GM21360 (cell line): Measurements from ENCODE around the gene P2RY1.
"Not testable (repeated sequence)": the region's sequence is repeated elsewhere in the genome, so short reads cannot be mapped to it uniquely, and the experiment has no call there.

Experiments
- ATAC-seq: cut with Tn5 transposase; IDR thresholded peaks from one replicate; pipeline ENCODE4 v1.9.1; 2021; ENCODE audit warnings: mild to moderate bottlenecking, moderate library complexity; ENCODE audit not compliant: unreplicated experiment

Gene P2RY1

DNA sequence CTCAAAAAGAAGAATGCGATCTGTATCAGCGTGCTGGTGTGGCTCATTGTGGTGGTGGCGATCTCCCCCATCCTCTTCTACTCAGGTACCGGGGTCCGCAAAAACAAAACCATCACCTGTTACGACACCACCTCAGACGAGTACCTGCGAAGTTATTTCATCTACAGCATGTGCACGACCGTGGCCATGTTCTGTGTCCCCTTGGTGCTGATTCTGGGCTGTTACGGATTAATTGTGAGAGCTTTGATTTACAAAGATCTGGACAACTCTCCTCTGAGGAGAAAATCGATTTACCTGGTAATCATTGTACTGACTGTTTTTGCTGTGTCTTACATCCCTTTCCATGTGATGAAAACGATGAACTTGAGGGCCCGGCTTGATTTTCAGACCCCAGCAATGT, 1.3 kb downstream of the P2RY1 start:
- no peak for ATAC-seq

DNA sequence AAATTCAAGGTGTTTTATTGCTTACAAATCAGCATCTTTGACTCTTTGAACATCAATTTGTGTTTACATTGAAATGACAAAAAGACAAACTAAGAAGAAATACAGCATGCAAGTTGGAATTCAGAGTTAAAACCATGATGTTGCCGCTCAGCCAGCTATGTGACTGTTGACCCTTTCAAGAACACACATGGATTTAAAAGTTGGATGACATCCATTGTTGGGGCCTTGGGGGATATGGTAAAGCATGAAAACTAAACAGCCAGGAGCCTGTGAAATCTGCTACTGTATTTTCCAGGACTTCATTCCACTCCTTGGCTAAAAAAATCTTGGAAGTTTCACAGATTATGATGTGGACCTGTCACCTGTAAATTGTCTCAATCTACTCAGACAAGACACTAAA, 4.6 kb downstream of the P2RY1 start:
- ATAC-seq = no peak

DNA sequence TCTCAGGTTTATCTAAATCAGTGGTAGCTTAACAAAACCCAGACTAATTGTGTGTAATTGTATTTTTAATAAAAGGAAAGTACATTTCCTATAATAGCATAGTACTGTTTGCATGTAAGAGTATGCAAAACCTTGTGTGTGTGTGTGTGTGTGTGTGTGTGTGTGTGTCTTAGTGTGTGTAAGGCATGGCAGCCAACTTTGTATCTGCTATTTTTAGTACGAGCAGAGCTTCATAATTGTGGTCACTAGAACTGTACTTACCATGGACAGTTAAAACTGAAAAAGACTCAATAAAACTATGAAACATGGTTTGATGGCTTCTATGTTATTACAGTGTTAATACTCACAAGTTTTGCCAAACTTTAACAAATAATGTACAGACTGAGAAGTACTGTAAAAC, 6.2 kb downstream of the P2RY1 start:
- no peak for ATAC-seq

DNA sequence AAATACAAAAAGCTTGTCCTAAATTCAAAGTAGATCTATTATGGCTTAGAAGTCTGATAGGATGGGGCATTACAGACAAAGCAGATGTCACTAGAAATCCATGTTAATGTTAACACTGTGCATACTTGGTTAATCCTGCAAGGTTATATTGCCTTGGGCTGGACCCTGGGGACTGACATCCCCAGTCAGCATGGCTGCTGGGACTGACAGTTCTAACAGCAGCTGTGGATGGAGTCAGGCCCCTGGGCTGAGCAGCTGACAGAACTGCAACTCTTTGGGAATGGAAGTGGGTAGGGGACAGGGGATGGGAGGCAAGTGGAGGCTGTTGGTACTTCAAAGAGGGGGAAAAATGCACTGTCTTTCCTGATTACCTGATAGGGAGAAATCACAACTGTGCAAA, 7.5 kb downstream of the P2RY1 start:
- ATAC-seq = no peak

DNA sequence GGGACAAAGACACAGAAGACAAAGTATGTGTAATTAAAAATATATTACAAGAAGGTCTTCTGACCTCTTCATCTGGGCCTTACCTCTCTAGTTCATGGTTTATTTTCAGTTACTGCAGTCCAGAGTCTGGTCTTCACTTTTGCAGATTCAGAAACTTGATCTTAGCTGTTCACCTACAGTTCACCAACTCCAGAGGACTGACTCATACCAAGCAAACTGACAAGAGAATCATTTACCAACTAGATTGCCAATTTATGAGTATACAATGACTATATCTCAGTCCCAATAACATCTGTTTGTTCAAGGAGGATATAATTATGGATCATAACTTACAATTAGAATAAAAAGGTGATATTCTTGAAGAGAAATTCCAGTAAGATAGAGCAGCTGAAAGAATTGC, 9.0 kb downstream of the P2RY1 start:
- ATAC-seq = no peak

DNA sequence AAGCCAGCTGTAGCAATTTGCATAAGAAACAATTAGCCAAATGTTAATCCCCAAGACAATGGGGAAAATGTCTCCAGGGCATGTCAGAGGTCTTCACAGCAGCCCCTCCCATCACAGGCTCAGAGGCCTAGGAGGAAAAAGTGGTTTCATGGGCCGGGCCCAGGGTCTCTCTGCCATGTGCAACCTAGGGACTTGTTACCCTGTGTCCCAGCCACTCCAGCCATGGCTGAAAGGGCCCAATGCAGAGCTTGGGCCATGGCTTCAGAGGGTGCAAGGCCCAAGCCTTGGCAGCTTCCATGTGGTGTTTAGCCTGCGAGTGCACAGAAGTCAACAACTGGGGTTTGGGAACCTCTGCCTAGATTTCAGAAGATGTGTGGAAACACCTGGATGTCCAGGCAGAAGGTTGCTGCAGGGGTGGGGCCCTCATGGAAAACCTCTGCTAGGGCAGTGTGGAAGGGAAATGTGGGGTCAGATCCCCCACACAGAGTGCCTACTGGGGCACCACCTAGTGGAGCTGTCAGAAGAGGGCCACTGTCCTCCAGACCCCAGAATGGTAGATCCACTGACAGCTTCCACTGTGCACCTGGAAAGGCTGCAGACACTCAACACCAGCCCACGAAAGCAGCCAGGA, 11.8 kb downstream of the P2RY1 start:
- ATAC-seq = not testable (repeated sequence)

DNA sequence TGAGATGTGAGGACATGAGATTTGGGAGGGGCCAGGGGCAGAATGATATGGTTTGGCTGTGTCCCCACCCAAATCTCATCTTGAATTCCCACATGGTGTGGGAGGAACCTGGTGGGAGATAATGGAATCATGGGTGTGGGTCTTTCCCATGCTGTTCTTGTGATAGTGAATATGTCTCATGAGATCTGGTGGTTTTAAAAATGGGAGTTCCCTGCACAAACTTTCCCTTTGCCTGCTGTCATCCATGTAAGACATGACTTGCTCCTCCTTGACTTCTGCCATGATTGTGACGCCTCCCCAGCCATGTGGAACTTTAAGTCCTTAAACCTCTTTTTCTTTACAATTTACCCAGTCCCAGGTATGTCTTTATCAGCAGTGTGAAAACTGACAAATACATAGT, 12.7 kb downstream of the P2RY1 start:
- not testable (repeated sequence) for ATAC-seq

DNA sequence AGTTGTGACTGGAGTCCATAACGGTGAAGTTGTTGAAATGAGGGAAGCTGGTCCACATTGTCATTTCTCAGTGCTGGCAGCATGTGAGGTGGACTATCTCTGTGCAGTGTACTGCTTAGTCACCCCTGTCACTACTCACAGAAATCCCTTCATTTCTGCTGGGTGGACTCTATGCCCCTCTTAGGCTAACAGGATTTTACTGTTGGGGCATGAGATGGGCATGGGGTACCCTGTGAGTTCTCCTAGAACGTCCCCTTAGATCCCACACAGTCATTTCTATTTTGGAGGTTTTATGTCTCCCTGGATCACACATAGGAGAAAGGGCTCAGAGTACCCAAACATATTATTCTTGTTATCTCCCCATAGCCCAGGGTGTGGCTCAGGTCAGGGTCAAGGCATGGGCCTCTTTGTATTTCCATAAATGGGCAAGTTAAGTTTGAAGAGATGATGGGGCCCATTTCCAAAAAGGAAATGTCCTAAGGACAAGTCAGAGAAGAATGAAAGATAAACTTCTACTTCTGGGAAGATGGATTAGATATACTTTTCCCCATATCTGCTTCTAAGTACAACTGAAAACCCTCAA, 15.2 kb downstream of the P2RY1 start:
- no peak for ATAC-seq

DNA sequence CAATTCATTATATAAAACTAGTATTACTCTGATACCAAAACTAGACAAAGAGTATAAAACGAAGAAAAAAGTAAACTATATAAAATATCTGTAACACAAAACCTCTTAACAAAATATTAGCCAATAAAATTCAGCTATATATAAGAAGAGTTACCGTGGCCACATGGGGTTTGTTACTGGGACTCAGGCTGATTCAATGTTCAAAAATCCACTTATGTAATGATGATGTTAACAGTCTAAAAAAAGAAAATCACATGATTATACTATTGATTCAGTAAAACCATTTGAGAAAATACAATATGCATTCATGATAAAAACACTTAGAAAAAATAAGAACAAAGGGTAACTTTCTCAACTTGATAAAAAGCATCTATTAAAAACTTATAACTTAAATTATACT, 18.3 kb downstream of the P2RY1 start:
- ATAC-seq = no peak

DNA sequence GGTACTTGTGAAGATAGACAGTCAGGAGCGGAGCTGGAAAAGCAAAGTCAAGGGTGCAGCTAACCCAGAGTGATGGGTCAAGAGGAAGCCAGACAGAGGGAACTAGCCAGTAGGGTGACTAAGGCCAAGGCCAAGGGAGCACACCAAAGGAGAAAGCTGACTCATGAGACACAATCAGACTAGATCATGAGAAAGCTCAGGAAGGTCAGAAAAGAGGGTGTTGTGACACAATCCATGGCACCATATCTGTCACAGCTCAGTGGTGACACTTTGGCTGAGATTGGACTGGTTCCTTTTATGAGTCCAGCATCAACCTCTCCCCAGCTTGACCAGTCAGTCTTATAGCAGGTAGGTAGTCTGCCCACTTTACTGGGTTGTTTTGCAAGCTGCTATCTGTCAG, 22.2 kb downstream of the P2RY1 start:
- ATAC-seq = no peak

DNA sequence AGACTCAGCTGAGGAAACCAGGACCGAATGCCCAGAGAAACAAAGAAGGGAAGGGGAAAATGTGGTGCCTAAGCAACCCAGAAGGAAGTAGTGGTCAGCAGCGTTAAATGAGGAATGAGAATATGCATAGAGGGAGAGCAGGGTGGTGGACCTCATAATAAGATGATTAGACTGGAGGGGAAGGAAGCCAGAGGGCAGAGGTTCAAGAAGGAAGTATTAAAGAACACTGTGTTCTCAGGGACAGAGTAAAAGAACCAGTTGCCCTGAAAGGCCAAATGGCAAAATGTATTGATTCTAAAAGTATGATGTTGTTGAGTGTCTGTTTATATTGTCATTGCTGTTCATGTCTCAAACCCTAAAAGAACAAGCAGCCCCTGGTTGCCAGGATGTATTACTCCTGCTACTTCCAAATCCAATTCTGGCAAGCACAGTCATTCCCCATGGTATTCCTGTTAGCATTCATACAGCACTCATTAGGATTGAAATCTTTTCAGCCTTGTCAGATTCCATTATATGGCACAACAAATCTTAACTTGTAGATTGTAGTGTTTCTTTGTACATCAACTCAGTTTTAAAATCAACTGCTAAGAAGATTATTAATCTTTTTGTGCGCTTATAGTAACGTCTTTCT, 23.4 kb downstream of the P2RY1 start:
- no peak for ATAC-seq

DNA sequence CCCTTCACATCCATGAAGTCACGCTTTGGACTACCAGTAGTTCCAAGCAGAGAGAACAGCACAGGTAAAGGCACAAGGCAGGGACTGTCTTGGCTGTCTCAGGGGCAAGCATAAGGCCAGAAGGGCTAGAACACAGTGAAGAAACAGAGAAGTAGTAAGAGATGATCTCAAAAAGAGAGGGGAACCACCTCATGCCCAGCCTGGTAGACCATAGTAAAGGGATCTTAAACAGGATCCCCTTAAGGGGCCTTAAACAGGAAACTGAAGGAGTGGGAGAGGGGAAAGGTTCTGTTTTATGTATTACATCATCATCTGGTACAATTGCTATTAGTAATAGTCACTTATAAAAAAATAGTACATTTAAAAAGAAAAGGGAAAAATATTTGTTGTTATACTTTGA, 25.8 kb downstream of the P2RY1 start:
- ATAC-seq = no peak

DNA sequence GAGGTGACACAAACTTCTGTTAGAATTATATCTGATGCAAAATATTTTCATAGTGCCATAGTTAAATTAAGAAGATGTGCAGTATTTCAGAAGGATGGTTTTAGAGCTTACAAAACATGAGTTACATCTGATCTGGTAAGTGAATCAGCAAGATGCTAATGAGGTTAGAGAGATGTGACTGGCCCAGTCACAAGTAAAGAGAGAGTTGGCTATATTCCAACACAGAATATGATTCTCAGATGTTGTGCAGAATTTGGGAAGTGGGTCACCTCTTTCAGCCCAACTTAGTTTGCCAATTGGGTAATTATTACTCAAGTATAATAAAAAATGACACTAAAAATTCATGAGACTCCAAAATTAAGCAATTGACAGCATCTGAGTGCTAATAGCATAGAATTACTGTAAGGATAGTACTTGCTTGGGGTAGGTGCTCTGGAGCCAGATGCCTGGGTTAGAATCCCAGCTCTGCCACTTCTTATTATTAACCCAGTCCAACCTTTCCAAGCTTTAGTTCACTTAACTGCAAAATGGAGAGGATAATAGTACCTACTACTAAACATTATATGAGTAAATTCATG, 30.8 kb downstream of the P2RY1 start:
- no peak for ATAC-seq

DNA sequence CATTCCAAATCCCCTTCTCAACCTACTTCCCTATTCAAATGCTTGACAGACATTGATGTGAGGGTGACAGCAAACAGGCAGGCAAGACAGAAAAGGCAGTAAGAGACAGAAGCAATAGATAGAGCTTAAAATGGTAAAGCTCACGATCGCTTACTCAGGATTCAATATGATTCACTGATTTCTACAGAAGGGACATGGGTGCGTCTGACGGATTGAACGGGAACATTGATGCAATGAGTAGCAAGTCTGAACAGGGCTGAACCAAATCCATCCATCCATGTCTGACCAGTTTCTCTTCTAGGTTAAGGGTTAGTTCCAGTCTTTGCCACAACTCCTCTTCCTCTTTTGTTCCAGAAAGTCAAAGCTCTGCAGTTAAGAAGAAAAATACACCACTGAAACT, 35.1 kb downstream of the P2RY1 start:
- no peak for ATAC-seq

DNA sequence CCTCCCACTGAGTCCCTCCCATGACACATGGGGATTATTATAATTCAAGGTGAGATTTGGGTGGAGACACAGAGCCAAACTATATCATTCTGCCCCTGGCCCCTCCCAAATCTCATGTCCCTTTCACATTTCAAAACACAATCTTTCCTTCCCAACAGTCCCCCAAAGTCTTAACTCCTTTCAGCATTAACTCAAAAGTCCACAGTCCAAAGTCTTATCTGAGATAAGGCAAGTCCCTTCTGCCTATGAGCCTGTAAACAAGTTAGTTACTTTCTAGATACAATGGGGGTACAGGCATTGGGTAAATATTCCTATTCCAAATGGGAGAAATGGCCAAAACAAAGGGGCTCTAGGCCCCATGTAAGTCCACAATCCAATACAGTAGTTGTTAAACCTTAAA, 38.4 kb downstream of the P2RY1 start:
- ATAC-seq = not testable (repeated sequence)

DNA sequence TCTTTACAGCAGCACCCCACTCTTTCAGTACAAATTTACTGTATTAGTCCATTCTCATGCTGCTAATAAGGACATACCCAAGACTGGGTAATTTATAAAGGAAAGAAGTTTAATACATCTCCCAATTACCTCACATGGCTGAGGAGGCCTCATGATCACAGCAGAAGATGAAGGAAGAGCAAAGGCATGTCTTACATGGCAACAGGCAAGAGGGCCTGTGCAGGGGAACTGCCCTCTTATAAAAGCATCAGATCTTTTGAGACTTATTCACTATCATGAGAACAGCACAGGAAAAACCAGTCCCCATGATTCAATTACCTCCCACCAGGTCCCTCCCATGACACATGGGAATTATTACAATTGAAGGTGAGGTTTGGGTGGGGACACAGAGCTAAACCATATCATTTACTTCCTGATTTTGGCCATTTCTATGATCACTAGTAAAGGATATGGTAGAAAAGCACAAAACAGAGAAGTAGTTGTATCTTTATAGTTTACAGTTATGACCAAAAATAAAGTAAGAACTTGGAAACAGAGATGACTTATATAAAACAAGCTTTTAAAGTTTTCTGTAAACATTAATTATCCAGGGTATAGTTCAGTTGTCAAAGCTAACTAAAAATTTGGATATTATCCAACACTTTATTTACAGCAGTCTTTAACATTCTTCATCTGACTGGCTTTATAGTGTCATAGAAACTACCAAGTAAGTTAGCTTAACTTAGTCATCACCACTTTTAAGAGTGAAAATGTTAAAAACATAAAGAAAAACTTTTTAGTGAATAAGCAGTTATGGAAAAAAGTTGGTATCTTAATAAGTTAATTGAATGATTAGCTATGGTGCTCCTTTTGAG, 40.2 kb downstream of the P2RY1 start:
- ATAC-seq = no peak

DNA sequence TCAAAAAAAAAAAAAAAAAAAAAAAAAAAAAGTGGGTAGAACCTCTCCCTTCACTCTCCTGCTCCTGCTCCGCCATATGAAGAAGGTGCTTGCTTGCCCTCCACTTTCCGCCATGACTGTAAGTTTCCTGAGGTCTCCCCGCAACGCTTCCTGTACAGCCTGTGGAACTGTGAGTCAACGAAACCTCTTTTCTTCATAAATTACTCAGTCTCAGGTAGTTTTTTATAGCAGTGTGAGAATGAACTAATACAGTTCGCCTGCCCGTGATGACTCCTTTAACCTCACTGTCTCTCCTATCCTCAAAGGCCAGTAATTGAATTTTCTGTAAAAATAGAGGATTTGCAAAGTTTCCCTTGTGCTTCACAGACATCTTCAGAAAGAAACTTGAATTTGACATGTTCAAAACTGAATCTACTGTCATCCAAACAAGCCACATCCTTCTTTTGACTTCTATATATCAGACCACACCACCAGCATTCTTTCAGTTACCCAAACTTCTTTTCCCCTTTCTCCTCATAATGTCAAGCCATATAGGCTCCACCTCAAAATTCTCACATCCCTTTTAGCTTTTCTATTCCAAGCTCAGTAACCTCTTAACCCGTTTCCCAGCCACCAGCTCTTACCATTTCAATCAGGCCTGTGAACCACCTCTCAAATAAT, 44.3 kb downstream of the P2RY1 start:
- no peak for ATAC-seq

DNA sequence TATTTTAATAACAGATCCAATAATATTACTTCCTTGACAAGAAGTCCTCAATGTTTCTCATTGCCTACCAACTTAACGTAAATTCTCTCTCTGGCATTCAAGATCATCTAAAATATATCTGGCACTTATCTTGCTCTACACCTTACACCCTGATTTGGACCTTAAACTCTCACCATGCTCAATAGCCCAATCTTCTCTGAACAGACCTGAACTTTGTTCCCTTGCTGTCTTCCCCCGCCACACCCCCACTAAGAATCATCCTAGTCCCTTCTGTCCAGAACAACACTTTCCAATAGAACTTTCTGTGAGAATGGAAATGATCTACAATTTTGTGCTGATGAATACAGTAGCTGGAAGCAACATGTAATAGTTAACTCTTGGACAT, 44.9 kb downstream of the P2RY1 start:
- ATAC-seq = no peak

DNA sequence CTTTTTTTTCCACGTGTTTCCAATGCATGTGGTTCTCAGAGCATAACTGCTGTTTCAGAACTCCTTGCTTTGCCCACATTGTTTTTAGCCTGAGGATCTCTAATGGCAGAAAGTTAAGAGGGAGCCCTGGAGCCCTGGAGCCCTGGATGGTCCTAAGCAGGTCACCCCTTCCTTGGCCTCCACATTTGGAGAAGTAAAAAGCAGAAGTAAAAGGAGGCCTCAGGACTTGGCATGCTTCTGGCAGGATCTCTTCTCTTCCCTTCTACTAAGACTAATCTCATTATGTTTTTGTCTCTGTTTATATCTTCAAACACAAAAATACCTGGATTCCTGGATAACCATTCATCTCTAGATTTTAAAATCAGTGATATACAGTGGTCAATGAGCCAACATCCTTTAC, 50.1 kb downstream of the P2RY1 start:
- ATAC-seq = no peak
